Liver (tissue), 9 donors: ENCODE measurements around the gene AKR1A1. TPM values are rescaled to one million over a fixed set of nuclear protein-coding genes. Genes with fewer than 3 reads are reported as not detected.

Experiments used
- DNase-seq: peaks from one replicate; pipeline ENCODE4 v3.0.0-alpha.2; 2017; ENCODE audit warnings: low spot score
- H3K27ac ChIP-seq, 2 donors: one replicate each; pipeline ENCODE4 v1.7.0; 2013; ENCODE audit warnings: inconsistent platforms in 2 of 2, low read length in 2 of 2, control low read depth in 1 of 2, low read depth in 1 of 2, mild to moderate bottlenecking in 1 of 2
- H3K27me3 ChIP-seq, 4 donors: one replicate each; pipeline versions ENCODE4 v1.6.1 to v1.7.0; 2013; ENCODE audit warnings: low read length in 3 of 4, inconsistent platforms in 1 of 4, mild to moderate bottlenecking in 1 of 4, moderate library complexity in 1 of 4; ENCODE audit not compliant: control insufficient read depth in 4 of 4, insufficient read depth in 4 of 4
- H3K36me3 ChIP-seq, 4 donors: one replicate each; pipeline versions ENCODE4 v1.6.1 to v1.7.0; 2013; ENCODE audit warnings: low read length in 3 of 4, mild to moderate bottlenecking in 3 of 4, low read depth in 1 of 4, moderate library complexity in 1 of 4; ENCODE audit not compliant: control insufficient read depth in 4 of 4, insufficient read depth in 3 of 4
- H3K4me1 ChIP-seq, 4 donors: one replicate each; pipeline versions ENCODE4 v1.6.1 to v1.7.0; 2013; ENCODE audit warnings: low read length in 3 of 4, mild to moderate bottlenecking in 3 of 4, moderate library complexity in 1 of 4; ENCODE audit not compliant: control insufficient read depth in 4 of 4, insufficient read depth in 4 of 4
- H3K4me3 ChIP-seq, 3 donors: one replicate each; pipeline versions ENCODE4 v1.6.1 to v1.7.0; 2013; ENCODE audit warnings: low read length in 3 of 3, control low read depth in 1 of 3, low read depth in 1 of 3, mild to moderate bottlenecking in 1 of 3
- H3K9ac ChIP-seq, 2 donors: one replicate each; pipeline ENCODE4 v1.7.0; 2013; ENCODE audit warnings: low read length in 2 of 2, mild to moderate bottlenecking in 2 of 2, moderate library complexity in 2 of 2, control low read depth in 1 of 2, low read depth in 1 of 2
- H3K9me3 ChIP-seq, 4 donors: one replicate each; pipeline versions ENCODE4 v1.6.1 to v1.7.0; 2013; ENCODE audit warnings: low read length in 3 of 4; ENCODE audit not compliant: control insufficient read depth in 4 of 4
- FOXA1 ChIP-seq: IDR thresholded peaks from 2 replicates; pipeline ENCODE4 v1.6.1; 2016; ENCODE audit warnings: antibody characterized with exemption
- FOXA2 ChIP-seq: IDR thresholded peaks from 2 replicates; pipeline ENCODE4 v1.6.1; 2016; ENCODE audit warnings: antibody characterized with exemption
- HNF4A ChIP-seq, 2 donors: conservative IDR thresholded peaks; 2 replicates each; pipeline ENCODE4 v1.6.1; 2016; ENCODE audit warnings: antibody characterized with exemption in 2 of 2, mild to moderate bottlenecking in 2 of 2
- HNF4G ChIP-seq: IDR thresholded peaks from 2 replicates; pipeline ENCODE4 v1.6.1; 2016; ENCODE audit warnings: antibody characterized with exemption
- NR2F2 ChIP-seq: IDR thresholded peaks from 2 replicates; pipeline ENCODE4 v1.6.1; 2016; ENCODE audit warnings: antibody characterized with exemption
- RAD21 ChIP-seq, 2 donors: IDR thresholded peaks; 2 replicates each; pipeline ENCODE4 v1.6.1; 2016; ENCODE audit warnings: antibody characterized with exemption in 2 of 2, mild to moderate bottlenecking in 2 of 2
- RXRA ChIP-seq, 2 donors: IDR thresholded peaks; 2 replicates each; pipeline ENCODE4 v1.6.1; 2017 to 2018; ENCODE audit warnings: antibody characterized with exemption in 2 of 2, mild to moderate bottlenecking in 1 of 2
- SP1 ChIP-seq: IDR thresholded peaks from 2 replicates; pipeline ENCODE4 v1.6.1; 2018; ENCODE audit warnings: antibody characterized with exemption, mild to moderate bottlenecking
- TAF1 ChIP-seq: conservative IDR thresholded peaks from 2 replicates; pipeline ENCODE4 v1.6.1; 2016; ENCODE audit warnings: antibody characterized with exemption, mild to moderate bottlenecking
- WGBS: extraction: QIAGEN DNeasy Blood & Tissue Kit; methylation state at CpG from one replicate; pipeline ENCODE4 v1.1.7; 2013; 5-methylcytosine and 5-hydroxymethylcytosine counted together
- polyA plus RNA-seq, 2 donors: library from polyadenylated mRNA; stranded (reverse) in 1 of 2; unstranded in 1 of 2; fragments of 200-250 nt in 1 of 2; fragments of >200 nt in 1 of 2; fragmentation: Nextera tagmentation in 1 of 2; extraction: Ambion mirVana in 1 of 2; gene quantifications; one replicate each; pipeline versions ENCODE4 v1.2.1 to v1.2.3, GENCODE V29; 2013 to 2015
- total RNA-seq, 2 donors: library from RNA; depleted of rRNA; stranded (reverse); fragments of >200 nt; gene quantifications; one replicate each; pipeline ENCODE4 v1.2.3, GENCODE V29; 2014
- TF ChIP-seq, protein P1 (sequence below): IDR thresholded peaks from 2 replicates; pipeline ENCODE4 v1.6.1; 2016; ENCODE audit warnings: antibody characterized with exemption, mild to moderate bottlenecking
- TF ChIP-seq, protein P2 (sequence below): fragments of 150-350 bp; IDR thresholded peaks from 2 replicates; pipeline ENCODE4 v1.5.1; 2017; ENCODE audit warnings: improper control_type of control experiment, low read depth, low read length; ENCODE audit not compliant: missing input control
- TF ChIP-seq, protein P3 (sequence below): IDR thresholded peaks from 2 replicates; pipeline ENCODE4 v1.6.1; 2016; ENCODE audit warnings: antibody characterized with exemption
- TF ChIP-seq, protein P4 (sequence below): IDR thresholded peaks from 2 replicates; pipeline ENCODE4 v1.6.1; 2016; ENCODE audit warnings: antibody characterized with exemption
- donor health status: healthy.
- donor health status: healthy.
- donor health status: healthy.
- donor health status: healthy.
- donor health status: healthy.

AKR1A1 gene
- total and polyA plus RNA-seq, 4 donors, result 86.3 to 253 (median 218) TPM

DNA sequence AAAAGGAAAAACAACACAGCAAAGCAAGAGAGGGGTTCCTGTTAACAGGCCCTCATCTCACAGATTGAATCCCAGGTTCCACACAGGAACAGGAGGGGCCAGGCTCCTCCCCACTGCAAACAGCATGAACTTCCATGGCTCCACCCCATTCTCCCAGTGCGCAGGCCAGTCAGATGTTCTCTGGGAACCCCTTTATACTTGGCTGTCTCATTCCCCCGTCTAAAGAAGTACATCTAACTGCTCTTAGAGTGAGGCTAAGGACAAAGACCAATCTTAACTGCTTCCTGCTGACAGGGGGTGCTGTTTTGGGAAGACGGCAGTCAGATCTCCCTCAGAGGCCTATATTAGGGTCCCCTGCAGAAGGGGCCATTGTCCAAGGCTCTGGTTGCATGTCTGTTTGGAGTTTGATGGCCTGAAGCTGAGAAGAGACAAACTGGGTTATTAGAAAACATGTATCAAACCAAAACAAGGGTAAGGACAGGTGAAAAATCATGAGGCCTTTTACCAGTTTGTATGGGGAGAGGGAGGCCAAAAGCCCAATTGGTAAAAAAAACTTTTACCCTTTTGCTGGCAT is 22.7 kb downstream of the AKR1A1 start:
- WGBS, result 86% methylated on average over 3 of the region's 3 CpGs
- no peak overlapping the region for H3K27ac ChIP-seq
- no peak for DNase-seq

DNA sequence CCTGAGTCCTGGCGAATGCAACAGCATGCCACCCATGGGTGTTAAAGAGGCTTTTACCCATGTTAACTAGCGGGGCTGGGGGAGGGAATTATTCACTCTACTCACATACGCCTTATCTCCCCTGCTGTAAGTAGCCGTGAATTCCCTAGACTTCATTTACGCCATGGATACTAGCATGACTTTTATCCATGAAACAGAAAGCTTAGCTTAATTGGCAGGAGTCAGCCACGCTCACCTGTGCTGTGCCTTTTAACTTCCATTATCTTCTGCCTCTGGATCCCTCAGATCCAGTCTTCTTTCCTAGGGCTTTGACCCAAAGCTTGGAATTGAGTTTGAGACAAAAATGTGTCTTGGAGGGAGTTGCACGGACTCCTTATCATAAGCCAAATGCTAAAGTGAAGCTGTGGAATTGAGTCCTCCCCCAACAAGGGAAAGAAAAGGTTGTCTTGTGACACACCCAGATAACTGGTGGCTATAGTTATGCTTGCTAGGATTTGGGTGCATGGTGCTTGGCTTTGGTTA is 23.5 kb downstream of the AKR1A1 start:
- WGBS, result 94% methylated on average over 7 of the region's 7 CpGs
- Histone ChIP-seq H3K9me3 (no peaks in the 10 kb centered on the region), H3K4me3 (no peak overlapping the region), H3K27me3 (no peaks in the 10 kb centered on the region), H3K9ac (no peak overlapping the region), H3K4me1 (no peaks in the 10 kb centered on the region), H3K27ac (no peak overlapping the region), H3K36me3 (peaks cover 3 to 17% (median 9%) of the 10 kb centered on the region in 4 donors)
- no peak for DNase-seq
- TF ChIP-seq TAF1 (no peak), FOXA2 (no peak), NR2F2 (no peak), RXRA (IDR thresholded peaks at IDR 0.05) (no peak), SP1 (no peak), FOXA1 (no peak)
- TF ChIP-seq, protein P1, sequence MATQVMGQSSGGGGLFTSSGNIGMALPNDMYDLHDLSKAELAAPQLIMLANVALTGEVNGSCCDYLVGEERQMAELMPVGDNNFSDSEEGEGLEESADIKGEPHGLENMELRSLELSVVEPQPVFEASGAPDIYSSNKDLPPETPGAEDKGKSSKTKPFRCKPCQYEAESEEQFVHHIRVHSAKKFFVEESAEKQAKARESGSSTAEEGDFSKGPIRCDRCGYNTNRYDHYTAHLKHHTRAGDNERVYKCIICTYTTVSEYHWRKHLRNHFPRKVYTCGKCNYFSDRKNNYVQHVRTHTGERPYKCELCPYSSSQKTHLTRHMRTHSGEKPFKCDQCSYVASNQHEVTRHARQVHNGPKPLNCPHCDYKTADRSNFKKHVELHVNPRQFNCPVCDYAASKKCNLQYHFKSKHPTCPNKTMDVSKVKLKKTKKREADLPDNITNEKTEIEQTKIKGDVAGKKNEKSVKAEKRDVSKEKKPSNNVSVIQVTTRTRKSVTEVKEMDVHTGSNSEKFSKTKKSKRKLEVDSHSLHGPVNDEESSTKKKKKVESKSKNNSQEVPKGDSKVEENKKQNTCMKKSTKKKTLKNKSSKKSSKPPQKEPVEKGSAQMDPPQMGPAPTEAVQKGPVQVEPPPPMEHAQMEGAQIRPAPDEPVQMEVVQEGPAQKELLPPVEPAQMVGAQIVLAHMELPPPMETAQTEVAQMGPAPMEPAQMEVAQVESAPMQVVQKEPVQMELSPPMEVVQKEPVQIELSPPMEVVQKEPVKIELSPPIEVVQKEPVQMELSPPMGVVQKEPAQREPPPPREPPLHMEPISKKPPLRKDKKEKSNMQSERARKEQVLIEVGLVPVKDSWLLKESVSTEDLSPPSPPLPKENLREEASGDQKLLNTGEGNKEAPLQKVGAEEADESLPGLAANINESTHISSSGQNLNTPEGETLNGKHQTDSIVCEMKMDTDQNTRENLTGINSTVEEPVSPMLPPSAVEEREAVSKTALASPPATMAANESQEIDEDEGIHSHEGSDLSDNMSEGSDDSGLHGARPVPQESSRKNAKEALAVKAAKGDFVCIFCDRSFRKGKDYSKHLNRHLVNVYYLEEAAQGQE, result no peak
- TF ChIP-seq, protein P2, sequence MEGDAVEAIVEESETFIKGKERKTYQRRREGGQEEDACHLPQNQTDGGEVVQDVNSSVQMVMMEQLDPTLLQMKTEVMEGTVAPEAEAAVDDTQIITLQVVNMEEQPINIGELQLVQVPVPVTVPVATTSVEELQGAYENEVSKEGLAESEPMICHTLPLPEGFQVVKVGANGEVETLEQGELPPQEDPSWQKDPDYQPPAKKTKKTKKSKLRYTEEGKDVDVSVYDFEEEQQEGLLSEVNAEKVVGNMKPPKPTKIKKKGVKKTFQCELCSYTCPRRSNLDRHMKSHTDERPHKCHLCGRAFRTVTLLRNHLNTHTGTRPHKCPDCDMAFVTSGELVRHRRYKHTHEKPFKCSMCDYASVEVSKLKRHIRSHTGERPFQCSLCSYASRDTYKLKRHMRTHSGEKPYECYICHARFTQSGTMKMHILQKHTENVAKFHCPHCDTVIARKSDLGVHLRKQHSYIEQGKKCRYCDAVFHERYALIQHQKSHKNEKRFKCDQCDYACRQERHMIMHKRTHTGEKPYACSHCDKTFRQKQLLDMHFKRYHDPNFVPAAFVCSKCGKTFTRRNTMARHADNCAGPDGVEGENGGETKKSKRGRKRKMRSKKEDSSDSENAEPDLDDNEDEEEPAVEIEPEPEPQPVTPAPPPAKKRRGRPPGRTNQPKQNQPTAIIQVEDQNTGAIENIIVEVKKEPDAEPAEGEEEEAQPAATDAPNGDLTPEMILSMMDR, result no peak
- TF ChIP-seq, protein P3, sequence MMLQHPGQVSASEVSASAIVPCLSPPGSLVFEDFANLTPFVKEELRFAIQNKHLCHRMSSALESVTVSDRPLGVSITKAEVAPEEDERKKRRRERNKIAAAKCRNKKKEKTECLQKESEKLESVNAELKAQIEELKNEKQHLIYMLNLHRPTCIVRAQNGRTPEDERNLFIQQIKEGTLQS, result no peak
- TF ChIP-seq, protein P4, sequence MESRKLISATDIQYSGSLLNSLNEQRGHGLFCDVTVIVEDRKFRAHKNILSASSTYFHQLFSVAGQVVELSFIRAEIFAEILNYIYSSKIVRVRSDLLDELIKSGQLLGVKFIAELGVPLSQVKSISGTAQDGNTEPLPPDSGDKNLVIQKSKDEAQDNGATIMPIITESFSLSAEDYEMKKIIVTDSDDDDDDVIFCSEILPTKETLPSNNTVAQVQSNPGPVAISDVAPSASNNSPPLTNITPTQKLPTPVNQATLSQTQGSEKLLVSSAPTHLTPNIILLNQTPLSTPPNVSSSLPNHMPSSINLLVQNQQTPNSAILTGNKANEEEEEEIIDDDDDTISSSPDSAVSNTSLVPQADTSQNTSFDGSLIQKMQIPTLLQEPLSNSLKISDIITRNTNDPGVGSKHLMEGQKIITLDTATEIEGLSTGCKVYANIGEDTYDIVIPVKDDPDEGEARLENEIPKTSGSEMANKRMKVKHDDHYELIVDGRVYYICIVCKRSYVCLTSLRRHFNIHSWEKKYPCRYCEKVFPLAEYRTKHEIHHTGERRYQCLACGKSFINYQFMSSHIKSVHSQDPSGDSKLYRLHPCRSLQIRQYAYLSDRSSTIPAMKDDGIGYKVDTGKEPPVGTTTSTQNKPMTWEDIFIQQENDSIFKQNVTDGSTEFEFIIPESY, result no peak

More for the DNA sequence above, 22.7 kb downstream of the AKR1A1 start:
- TF ChIP-seq HNF4A (conservative IDR thresholded peaks at IDR 0.05), result no peak
- TF ChIP-seq, protein P3, result no peak
- TF ChIP-seq FOXA1, result no peak
- TF ChIP-seq, protein P1, result no peak
- no peak for TF ChIP-seq RAD21 (IDR thresholded peaks at IDR 0.05)
- TF ChIP-seq HNF4G, result no peak
- TF ChIP-seq RXRA (IDR thresholded peaks at IDR 0.05), result no peak
- TF ChIP-seq, protein P4, result no peak
- TF ChIP-seq NR2F2, result no peak
- TF ChIP-seq SP1, result no peak
- no peak for TF ChIP-seq TAF1
- Histone ChIP-seq H3K9ac (no peak overlapping the region), H3K4me3 (no peak overlapping the region), H3K4me1 (no peaks in the 10 kb centered on the region), H3K9me3 (no peaks in the 10 kb centered on the region), H3K36me3 (peaks cover 3 to 25% (median 17%) of the 10 kb centered on the region in 4 donors), H3K27me3 (no peaks in the 10 kb centered on the region)
